Cardiac fibroblast (primary cell): Measurements from ENCODE around the gene DLGAP4.
A peak's percentile ranks its signal among the peaks of the same experiment; 100 is the strongest.

ENCODE experiments used
- DNase-seq, 2 donors: peaks; one replicate each; pipeline versions ENCODE4 v3.0.0 to v3.0.0-alpha.2; 2010; ENCODE audit warnings: low read depth in 2 of 2
- H3K4me3 ChIP-seq, 2 donors: replicated peaks in 1 of 2; 1 replicate in 1 of 2; 2 replicates in 1 of 2; pipeline ENCODE4 v1.5.1; 2011; ENCODE audit warnings: low read depth in 2 of 2, low read length in 2 of 2, mild to moderate bottlenecking in 2 of 2, moderate library complexity in 1 of 2
- TF ChIP-seq, protein P1 (sequence below): IDR thresholded peaks from one replicate; pipeline ENCODE4 v1.5.1; 2011; ENCODE audit warnings: low read depth, mild to moderate bottlenecking, low read length, inconsistent platforms

Gene DLGAP4

DNA sequence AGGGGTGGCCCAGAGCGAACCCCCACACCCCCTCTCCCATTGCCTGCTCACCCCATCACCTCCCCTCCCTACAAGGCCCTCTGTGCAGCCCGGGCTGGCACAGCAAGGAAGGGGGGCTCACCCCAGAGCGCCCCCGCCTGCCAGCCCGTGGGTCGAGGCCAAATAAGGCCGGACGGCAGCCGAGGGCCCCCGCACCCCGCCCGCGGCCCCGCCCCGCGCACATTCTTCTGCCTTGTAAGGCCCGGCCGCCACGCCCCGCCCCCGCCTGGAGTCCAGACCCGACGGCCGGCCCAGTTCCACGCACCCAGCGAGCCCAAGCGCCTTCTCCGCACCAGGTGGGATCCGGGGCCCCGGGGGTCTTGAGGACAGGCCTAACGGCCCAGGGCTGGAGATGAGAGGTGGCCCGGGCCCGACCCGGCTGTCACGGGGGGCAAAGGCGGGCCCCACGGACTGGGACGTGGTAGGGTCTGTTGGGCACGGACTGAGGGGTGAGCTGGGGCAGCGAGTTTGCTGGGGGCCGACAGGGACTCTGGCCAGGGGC lies 235.2 kb downstream of the DLGAP4 start, which contains the start of gene MYL9:
TSS of gene MYL9 (plus strand) at position 293 of the 541 bp plus-strand sequence. CDS start 3,366 bp downstream, outside the sequence.
- DNase-seq = peak; percentile 81 to 85
- TF ChIP-seq, protein P1, sequence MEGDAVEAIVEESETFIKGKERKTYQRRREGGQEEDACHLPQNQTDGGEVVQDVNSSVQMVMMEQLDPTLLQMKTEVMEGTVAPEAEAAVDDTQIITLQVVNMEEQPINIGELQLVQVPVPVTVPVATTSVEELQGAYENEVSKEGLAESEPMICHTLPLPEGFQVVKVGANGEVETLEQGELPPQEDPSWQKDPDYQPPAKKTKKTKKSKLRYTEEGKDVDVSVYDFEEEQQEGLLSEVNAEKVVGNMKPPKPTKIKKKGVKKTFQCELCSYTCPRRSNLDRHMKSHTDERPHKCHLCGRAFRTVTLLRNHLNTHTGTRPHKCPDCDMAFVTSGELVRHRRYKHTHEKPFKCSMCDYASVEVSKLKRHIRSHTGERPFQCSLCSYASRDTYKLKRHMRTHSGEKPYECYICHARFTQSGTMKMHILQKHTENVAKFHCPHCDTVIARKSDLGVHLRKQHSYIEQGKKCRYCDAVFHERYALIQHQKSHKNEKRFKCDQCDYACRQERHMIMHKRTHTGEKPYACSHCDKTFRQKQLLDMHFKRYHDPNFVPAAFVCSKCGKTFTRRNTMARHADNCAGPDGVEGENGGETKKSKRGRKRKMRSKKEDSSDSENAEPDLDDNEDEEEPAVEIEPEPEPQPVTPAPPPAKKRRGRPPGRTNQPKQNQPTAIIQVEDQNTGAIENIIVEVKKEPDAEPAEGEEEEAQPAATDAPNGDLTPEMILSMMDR = no peak
- peak within 1 kb of the TSS; percentile 94 to 97 for H3K4me3 ChIP-seq

DNA sequence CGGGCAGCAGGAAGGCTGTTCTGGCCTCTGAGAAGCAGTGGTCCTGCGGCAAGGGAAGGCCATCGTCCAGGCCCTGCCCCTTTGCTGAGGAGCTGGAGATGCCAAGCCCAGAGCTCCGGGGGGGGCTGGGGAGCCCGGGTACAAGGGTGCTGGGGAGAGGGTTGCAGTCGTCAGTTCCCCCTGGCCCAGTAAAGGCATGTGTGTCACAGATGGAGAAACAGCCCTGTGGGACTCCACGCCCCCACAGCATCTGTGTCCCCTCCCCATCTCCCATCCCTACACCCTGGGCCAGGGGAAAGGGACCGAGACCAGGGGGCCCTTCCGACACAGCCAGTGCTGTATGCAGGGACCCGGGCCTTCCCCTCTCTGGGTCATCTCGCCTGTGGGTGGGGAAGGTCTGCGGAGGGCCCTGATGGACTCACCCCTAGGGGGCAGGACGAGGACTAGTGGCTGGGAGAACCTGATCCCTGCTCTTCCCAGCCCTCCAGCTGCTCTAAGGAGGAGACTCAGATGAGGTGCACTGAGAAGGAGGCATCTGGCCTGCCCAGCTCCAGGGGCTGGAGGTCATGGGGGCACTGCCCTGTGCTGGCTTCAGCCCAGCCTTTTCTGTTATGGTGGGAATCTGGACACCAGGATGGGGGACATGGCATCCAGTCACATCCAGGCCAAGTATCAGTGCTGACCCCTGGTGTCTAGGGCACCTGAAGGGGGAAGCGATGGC lies 235.8 kb downstream of the DLGAP4 start:
- H3K4me3 ChIP-seq = peak overlapping the region; percentile 94 to 97
- peak; percentile 64 to 65 for DNase-seq
- TF ChIP-seq, protein P1 = peak; percentile 69

DNA sequence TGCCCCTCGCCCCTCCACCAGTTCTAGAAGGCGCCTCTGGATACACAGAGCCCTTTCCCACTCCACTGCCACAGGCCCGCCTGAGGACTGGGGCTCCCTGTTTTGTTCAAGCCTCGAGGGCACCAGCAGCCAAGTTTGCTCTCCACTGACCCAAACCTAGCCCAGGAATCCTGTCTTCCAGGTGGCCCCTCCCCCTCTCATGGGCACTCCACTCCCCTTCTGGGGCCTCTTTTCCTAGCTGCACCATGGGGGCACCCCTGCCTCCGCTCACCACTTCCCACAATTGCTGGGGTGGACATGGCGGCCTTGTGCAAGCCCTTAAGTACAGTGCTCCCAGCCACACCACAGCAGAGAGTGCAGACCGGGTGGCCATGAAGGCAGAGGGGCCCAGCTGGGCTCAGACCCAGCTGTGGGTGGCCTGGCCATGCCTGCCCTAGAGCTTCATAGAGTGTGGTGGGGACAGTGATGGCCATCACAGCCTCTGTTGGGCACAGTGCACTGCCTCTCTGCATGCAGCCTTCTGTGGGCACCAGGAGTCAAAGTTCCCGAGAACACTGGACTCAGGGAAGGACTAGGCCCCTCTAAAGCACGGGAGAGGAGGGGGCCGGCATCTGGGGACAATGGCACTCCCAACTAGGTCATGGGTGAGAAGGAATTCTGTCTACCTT lies 236.5 kb downstream of the DLGAP4 start:
- H3K4me3 ChIP-seq = peak overlapping the region; percentile 94 to 97
- TF ChIP-seq, protein P1 = no peak
- DNase-seq = no peak

DNA sequence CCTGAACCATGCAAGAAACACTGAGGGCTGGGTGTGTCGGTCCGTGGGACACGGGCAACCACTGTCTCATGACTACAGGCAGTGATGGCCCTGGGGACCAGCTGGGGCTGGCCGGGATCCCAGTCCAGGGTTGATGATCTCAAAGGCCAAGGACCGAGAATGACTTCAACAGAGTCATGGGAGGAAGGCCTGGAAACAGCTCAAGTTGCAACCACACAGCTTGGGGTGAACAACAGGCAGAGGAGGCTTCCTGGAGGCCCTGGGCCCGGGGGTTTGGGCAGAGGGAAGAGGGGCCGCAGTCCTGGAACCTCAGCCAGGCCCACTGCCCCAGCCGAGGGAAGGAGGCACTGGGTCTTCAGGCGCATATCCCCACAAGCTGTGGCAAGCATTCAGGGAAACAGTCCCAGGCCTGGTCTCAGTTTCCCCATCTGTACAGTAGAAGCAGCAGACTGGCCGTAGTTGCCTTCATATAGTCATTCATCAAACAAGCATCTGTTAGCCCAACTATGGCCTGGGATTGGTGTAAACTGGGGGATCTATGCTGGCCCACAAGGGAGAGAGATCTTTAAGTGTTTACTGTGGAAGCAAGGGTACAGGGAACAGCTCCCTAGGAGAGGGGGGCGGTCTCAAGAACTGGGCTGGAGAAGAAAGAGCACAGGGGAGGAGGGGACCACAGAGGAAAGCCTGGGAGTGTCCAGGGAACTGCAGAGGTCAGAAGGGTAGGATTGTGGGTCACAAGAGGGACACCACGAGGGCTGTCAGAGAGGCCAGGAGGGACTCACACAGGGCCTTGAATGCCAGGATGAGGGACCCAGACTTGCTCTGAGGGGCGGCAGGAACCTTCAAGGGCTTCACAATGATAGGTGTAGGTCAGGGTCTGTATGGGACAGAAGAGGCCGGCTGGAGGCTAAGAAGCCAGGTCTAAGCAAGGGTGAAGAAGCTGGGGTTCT lies 237.3 kb downstream of the DLGAP4 start:
- TF ChIP-seq, protein P1 = no peak
- H3K4me3 ChIP-seq = peak overlapping the region; percentile 19 to 97
- DNase-seq = peak; percentile 80 to 93

DNA sequence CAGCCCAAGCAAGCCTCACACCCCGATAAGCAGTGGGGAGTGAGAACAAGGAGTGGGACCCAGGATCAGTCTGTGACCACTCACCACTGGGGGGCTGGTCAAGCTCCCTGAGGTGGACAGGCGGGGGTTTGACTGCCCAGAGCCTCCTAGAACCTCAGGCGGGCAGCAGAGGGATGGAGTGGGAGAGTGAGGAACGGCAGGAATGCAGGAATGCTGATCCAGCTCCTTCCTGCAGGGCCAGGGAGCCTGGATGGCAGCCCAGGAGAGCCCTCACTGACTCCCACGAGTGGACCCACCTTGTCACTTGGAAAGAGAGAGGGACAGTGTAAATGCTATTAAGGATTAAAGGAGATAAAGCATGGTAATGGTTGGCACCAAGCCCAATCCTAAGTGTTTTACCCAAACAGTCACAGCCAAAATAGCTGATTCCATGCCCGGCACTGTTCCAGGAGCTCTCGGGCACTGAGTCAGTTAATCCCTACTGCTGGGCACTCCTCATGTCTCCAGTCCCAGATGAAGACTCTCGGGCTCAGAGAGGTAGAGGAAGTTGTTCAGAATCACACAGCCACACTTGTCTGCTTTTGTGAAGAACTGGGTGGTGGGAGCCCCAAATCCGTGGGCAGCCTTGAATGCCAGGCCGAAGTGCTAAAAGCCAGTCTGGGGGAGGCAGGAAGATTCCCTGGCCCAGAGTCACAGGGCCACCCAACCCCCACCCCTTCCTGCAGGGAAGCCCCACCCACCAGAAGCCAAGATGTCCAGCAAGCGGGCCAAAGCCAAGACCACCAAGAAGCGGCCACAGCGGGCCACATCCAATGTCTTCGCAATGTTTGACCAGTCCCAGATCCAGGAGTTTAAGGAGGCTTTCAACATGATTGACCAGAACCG lies 238.2 kb downstream of the DLGAP4 start:
- peak overlapping the region in 1 of 2 donors; percentile 97 for H3K4me3 ChIP-seq
- TF ChIP-seq, protein P1 = no peak
- peak; percentile 68 to 79 for DNase-seq
